H1 (cell line): ENCODE data around the gene LMNTD2. TPM values are rescaled to one million over a fixed set of nuclear protein-coding genes. Genes with fewer than 3 reads are reported as not detected.

Source experiments
- CTCF ChIA-PET: fragments of 300-600 bp; sonication (Branson Sonifier 250); formaldehyde crosslinking; loops from one replicate; lab custom pipeline; 2021; ENCODE audit not compliant: partially characterized antibody; lab: Charles Lee
- POLR2A ChIA-PET: fragments of 300-600 bp; sonication (Branson Sonifier 250); formaldehyde crosslinking; loops from one replicate; lab custom pipeline; 2021; ENCODE audit warnings: inconsistent platforms; ENCODE audit not compliant: partially characterized antibody; lab: Charles Lee
- DNase-seq, 2 experiments: peaks; one replicate each; pipeline versions ENCODE4 v3.0.0 to v3.0.0-alpha.2; 2010 to 2022; ENCODE audit warnings: low spot score in 2 of 2, low read depth in 1 of 2, mixed read lengths in 1 of 2
- FAIRE-seq: peaks from 2 replicates; lab custom pipeline; 2011; peaks lifted over from hg19 to GRCh38; lab: Jason Lieb, UNC
- H2AFZ ChIP-seq: 2 replicates; pipeline ENCODE4 v1.8.1; 2012; ENCODE audit warnings: low read length, inconsistent platforms
- H2AK5ac ChIP-seq: 2 replicates; pipeline ENCODE4 v1.6.1; 2013; ENCODE audit warnings: low read depth, low read length
- H2BK120ac ChIP-seq: replicated peaks from 2 replicates; pipeline ENCODE3; 2013; ENCODE audit warnings: low read depth, low read length, inconsistent platforms
- H2BK12ac ChIP-seq: 2 replicates; pipeline ENCODE4 v1.6.1; 2013; ENCODE audit warnings: low read depth, low read length
- H2BK15ac ChIP-seq: 2 replicates; pipeline ENCODE4 v1.6.1; 2013; ENCODE audit warnings: low read length
- H2BK20ac ChIP-seq: 2 replicates; pipeline ENCODE4 v1.6.1; 2013; ENCODE audit warnings: low read length
- H2BK5ac ChIP-seq: 2 replicates; pipeline ENCODE4 v1.6.1; 2013; ENCODE audit warnings: low read depth, low read length
- H3K14ac ChIP-seq: 2 replicates; pipeline ENCODE4 v1.6.1; 2013; ENCODE audit warnings: inconsistent platforms; ENCODE audit not compliant: insufficient read length
- H3K18ac ChIP-seq: 2 replicates; pipeline ENCODE4 v1.6.1; 2013; ENCODE audit warnings: low read length; ENCODE audit errors: extremely low read depth
- H3K23ac ChIP-seq: 2 replicates; pipeline ENCODE4 v1.6.1; 2013; ENCODE audit warnings: inconsistent platforms; ENCODE audit not compliant: insufficient read length
- H3K23me2 ChIP-seq: 2 replicates; pipeline ENCODE4 v1.6.1; 2013; ENCODE audit warnings: low read depth, low read length
- H3K27ac ChIP-seq: 2 replicates; pipeline ENCODE4 v1.6.1; 2011; ENCODE audit warnings: low read depth, low read length, inconsistent platforms
- H3K27me3 ChIP-seq, 4 experiments: replicated peaks in 1 of 4; 1 replicate in 1 of 4; 2 replicates in 3 of 4; pipeline versions ENCODE4 v1.6.1 to v1.8.1; 2011 to 2013; ENCODE audit warnings: low read length in 3 of 4, mild to moderate bottlenecking in 3 of 4, inconsistent platforms in 2 of 4, mixed read lengths in 2 of 4, moderate library complexity in 1 of 4; ENCODE audit not compliant: control insufficient read depth in 3 of 4, insufficient read depth in 3 of 4; ENCODE audit errors: extremely low read depth in 1 of 4
- H3K36me3 ChIP-seq, 4 experiments: 2 replicates each; pipeline versions ENCODE4 v1.6.1 to v1.8.1; 2011 to 2013; ENCODE audit warnings: mild to moderate bottlenecking in 4 of 4, low read length in 3 of 4, moderate library complexity in 2 of 4, control low read depth in 1 of 4, inconsistent platforms in 1 of 4; ENCODE audit not compliant: insufficient read depth in 4 of 4, control insufficient read depth in 2 of 4
- H3K4ac ChIP-seq: replicated peaks from 2 replicates; pipeline ENCODE3; 2013; ENCODE audit warnings: low read length, low read depth, mixed read lengths, inconsistent platforms; ENCODE audit not compliant: insufficient read length
- H3K4me1 ChIP-seq, 4 experiments: replicated peaks in 1 of 4; 1 replicate in 1 of 4; 2 replicates in 3 of 4; pipeline versions ENCODE4 v1.6.1 to v1.8.1; 2011 to 2013; ENCODE audit warnings: low read length in 3 of 4, inconsistent platforms in 2 of 4, mixed read lengths in 1 of 4; ENCODE audit not compliant: insufficient read depth in 4 of 4, control insufficient read depth in 3 of 4
- H3K4me2 ChIP-seq, 2 experiments: 2 replicates each; pipeline versions ENCODE4 v1.6.1 to v1.8.1; 2011 to 2013; ENCODE audit warnings: low read depth in 2 of 2, low read length in 2 of 2, control low read depth in 1 of 2, inconsistent platforms in 1 of 2, mild to moderate bottlenecking in 1 of 2; ENCODE audit not compliant: insufficient read depth in 1 of 2
- H3K4me3 ChIP-seq, 4 experiments: fragments of 200-600, 300-600 bp in 1 of 4; sonication (generic), shearing (Covaris generic), sonication (Bioruptor Twin) in 1 of 4; 2 replicates each; pipeline versions ENCODE4 v1.5.1 to v1.8.1; 2011 to 2016; ENCODE audit warnings: low read length in 4 of 4, low read depth in 3 of 4, control low read depth in 2 of 4, inconsistent platforms in 2 of 4, mild to moderate bottlenecking in 2 of 4, mixed read lengths in 1 of 4, moderate library complexity in 1 of 4; ENCODE audit not compliant: insufficient read depth in 2 of 4; ENCODE audit errors: extremely low read depth in 1 of 4
- H3K56ac ChIP-seq: replicated peaks from 2 replicates; pipeline ENCODE3; 2013; ENCODE audit warnings: low read depth, mild to moderate bottlenecking, mixed read lengths, low read length, inconsistent platforms; ENCODE audit not compliant: insufficient read length
- H3K79me1 ChIP-seq: 2 replicates; pipeline ENCODE4 v1.6.1; 2013; ENCODE audit warnings: low read depth, low read length, control low read depth
- H3K79me2 ChIP-seq, 2 experiments: 2 replicates each; pipeline versions ENCODE4 v1.6.1 to v1.8.1; 2012 to 2013; ENCODE audit warnings: low read length in 2 of 2, mild to moderate bottlenecking in 2 of 2, inconsistent platforms in 1 of 2; ENCODE audit not compliant: insufficient read depth in 2 of 2, control insufficient read depth in 1 of 2
- H3K9ac ChIP-seq, 4 experiments: replicated peaks in 1 of 4; 1 replicate in 1 of 4; 2 replicates in 3 of 4; pipeline versions ENCODE4 v1.6.1 to v1.8.1; 2011 to 2013; ENCODE audit warnings: low read depth in 3 of 4, low read length in 3 of 4, control low read depth in 2 of 4, mild to moderate bottlenecking in 2 of 4, moderate library complexity in 2 of 4, inconsistent platforms in 1 of 4; ENCODE audit errors: extremely low read depth in 1 of 4
- H3K9me3 ChIP-seq, 2 experiments: 2 replicates each; pipeline versions ENCODE4 v1.6.1 to v1.8.1; 2012 to 2013; ENCODE audit warnings: mild to moderate bottlenecking in 2 of 2, moderate library complexity in 2 of 2, control low read depth in 1 of 2, inconsistent platforms in 1 of 2, low read depth in 1 of 2, low read length in 1 of 2, mixed read lengths in 1 of 2; ENCODE audit not compliant: insufficient read depth in 2 of 2
- H4K20me1 ChIP-seq, 2 experiments: replicated peaks in 1 of 2; 2 replicates each; pipeline versions ENCODE3 to v1.8.1; 2011 to 2013; ENCODE audit warnings: inconsistent platforms in 2 of 2, low read length in 2 of 2, mild to moderate bottlenecking in 1 of 2; ENCODE audit not compliant: insufficient read depth in 2 of 2, control insufficient read depth in 1 of 2
- H4K5ac ChIP-seq: 2 replicates; pipeline ENCODE4 v1.6.1; 2013; ENCODE audit warnings: low read length, low read depth, mixed read lengths, inconsistent platforms; ENCODE audit not compliant: insufficient read length
- H4K8ac ChIP-seq: 2 replicates; pipeline ENCODE4 v1.8.0; 2013; ENCODE audit warnings: mild to moderate bottlenecking, moderate library complexity, low read length, inconsistent platforms; ENCODE audit not compliant: insufficient read depth; ENCODE audit errors: extremely low read depth
- H4K91ac ChIP-seq: replicated peaks from 2 replicates; pipeline ENCODE3; 2013; ENCODE audit warnings: low read length, mixed read lengths, inconsistent platforms; ENCODE audit not compliant: insufficient read length
- CREB1 ChIP-seq: IDR thresholded peaks from 2 replicates; pipeline ENCODE4 v1.6.1; 2012; ENCODE audit warnings: inconsistent platforms
- KDM5A ChIP-seq: fragments of 200-600 bp; IDR thresholded peaks from 2 replicates; pipeline ENCODE4 v1.7.1; 2012; ENCODE audit warnings: mild to moderate bottlenecking, low read length, inconsistent platforms, mixed read lengths
- NRF1 ChIP-seq: IDR thresholded peaks from 2 replicates; pipeline ENCODE4 v1.6.1; 2011; ENCODE audit warnings: mild to moderate bottlenecking, low read depth, low read length, improper control_type of control experiment
- RFX5 ChIP-seq: IDR thresholded peaks from 2 replicates; pipeline ENCODE4 v1.6.1; 2011; ENCODE audit warnings: low read depth, low read length, improper control_type of control experiment, borderline replicate concordance
- RXRA ChIP-seq: IDR thresholded peaks from 2 replicates; pipeline ENCODE4 v1.6.1; 2011; ENCODE audit warnings: low read depth, mild to moderate bottlenecking, low read length, moderate library complexity; ENCODE audit not compliant: insufficient read depth
- SIN3A ChIP-seq, 2 experiments: IDR thresholded peaks in 1 of 2; conservative IDR thresholded peaks in 1 of 2; 2 replicates each; pipeline ENCODE4 v1.6.1; 2011 to 2012; ENCODE audit warnings: low read length in 2 of 2, improper control_type of control experiment in 1 of 2, low read depth in 1 of 2, mild to moderate bottlenecking in 1 of 2
- TEAD4 ChIP-seq: IDR thresholded peaks from 2 replicates; pipeline ENCODE4 v1.6.1; 2012; ENCODE audit warnings: low read depth, low read length, inconsistent platforms, mixed read lengths
- WGBS, 2 experiments: shearing (Covaris generic) in 1 of 2; methylation state at CpG; one replicate each; pipeline versions ENCODE4 v1.1.6 to v1.1.7; 2013 to 2015; ENCODE audit warnings: low lambda C conversion rate in 2 of 2, mixed read lengths in 2 of 2, inconsistent platforms in 1 of 2, low coverage in 1 of 2, missing lambda C conversion rate in 1 of 2; ENCODE audit not compliant: insufficient replicate concordance in 2 of 2, insufficient coverage in 1 of 2, insufficient read length in 1 of 2; ENCODE audit errors: extremely low coverage in 1 of 2, missing lambda C conversion rate in 1 of 2; 5-methylcytosine and 5-hydroxymethylcytosine counted together
- polyA plus RNA-seq, 7 experiments: library from polyadenylated mRNA; depleted of rRNA in 3 of 7; stranded (reverse) in 5 of 7; unstranded in 2 of 7; fragments of >200 nt in 5 of 7; fragments of 200-250 nt in 2 of 7; gene quantifications; 1 replicate in 5 of 7; 2 replicates in 1 of 7; 4 replicates in 1 of 7; pipeline versions ENCODE4 v1.2.1 to v1.2.3, GENCODE V29; 2011 to 2013; ENCODE audit warnings: missing spikeins in 2 of 7, mixed read lengths in 2 of 7
- total RNA-seq: library from RNA; stranded (reverse); fragmentation: NEBNext Ultra II Directional; extraction: Animal tissue kit (Norgen Biotek cat#: 25700); gene quantifications from 2 replicates; pipeline ENCODE4 v1.2.1, GENCODE V29; 2021
- TF ChIP-seq, protein P1 (sequence below): IDR thresholded peaks from 2 replicates; pipeline ENCODE4 v1.6.1; 2012; ENCODE audit warnings: inconsistent platforms
- TF ChIP-seq, protein P2 (sequence below): IDR thresholded peaks from 2 replicates; pipeline ENCODE4 v1.6.1; 2012; ENCODE audit warnings: inconsistent platforms

The LMNTD2 gene
- total and polyA plus RNA-seq, 2 of the 8 experiments (the other 6 are each of a cell fraction or from before 2014, with no cell fraction given), result 1.6 to 3.1 TPM

- Histone ChIP-seq H3K4ac (no peak overlapping the region), H3K18ac (peak overlapping the region; percentile 60), H2BK15ac (no peak overlapping the region), H2BK20ac (no peak overlapping the region)
- CTCF ChIA-PET, result interaction anchor here (0.6 to 1.5 kb wide), 5 partner anchors 13 to 238 kb away, joined by 3 to 6 read pairs (median 5); partner anchors contain the start of gene PHRF1
- TF ChIP-seq KDM5A, result no peak
- TF ChIP-seq TEAD4, result peak; percentile 90
- no peak for TF ChIP-seq RXRA
- TF ChIP-seq SIN3A (conservative IDR thresholded peaks at IDR 0.05 in 1 of 2, IDR thresholded peaks at IDR 0.05 in 1 of 2; ENCODE audit: low read depth in 1 of 2, low read length in 2 of 2), result peak; percentile 28 to 59; a peak in 1 of 4 replicates
- no peak for TF ChIP-seq NRF1
- TF ChIP-seq RFX5, result no peak
- TF ChIP-seq, protein P1, sequence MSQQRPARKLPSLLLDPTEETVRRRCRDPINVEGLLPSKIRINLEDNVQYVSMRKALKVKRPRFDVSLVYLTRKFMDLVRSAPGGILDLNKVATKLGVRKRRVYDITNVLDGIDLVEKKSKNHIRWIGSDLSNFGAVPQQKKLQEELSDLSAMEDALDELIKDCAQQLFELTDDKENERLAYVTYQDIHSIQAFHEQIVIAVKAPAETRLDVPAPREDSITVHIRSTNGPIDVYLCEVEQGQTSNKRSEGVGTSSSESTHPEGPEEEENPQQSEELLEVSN, result 0 out of 2 replicates have a peak, but pooled peaks have one; percentile 3
- TF ChIP-seq, protein P2, sequence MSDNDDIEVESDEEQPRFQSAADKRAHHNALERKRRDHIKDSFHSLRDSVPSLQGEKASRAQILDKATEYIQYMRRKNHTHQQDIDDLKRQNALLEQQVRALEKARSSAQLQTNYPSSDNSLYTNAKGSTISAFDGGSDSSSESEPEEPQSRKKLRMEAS, result 0 out of 2 replicates have a peak, but pooled peaks have one; percentile 10
- 0 out of 2 replicates have a peak, but pooled peaks have one; percentile 12 for TF ChIP-seq CREB1
- TF ChIP-seq, all 59 proteins: peak for 5
- peak overlapping the region; percentile 74 to 75 for H3K4me2 ChIP-seq
- H3K4me3 ChIP-seq, result peak overlapping the region; percentile 48 to 64 (median 48)
- no peak overlapping the region for H3K27ac ChIP-seq
- H3K23ac ChIP-seq, result no peak overlapping the region
- H2AFZ ChIP-seq, result no peak overlapping the region
- no peak overlapping the region for H4K5ac ChIP-seq
- H3K14ac ChIP-seq, result no peak overlapping the region
- H2BK5ac ChIP-seq, result peak overlapping the region; percentile 66; the same call in 1 of the 2 replicates
- peak in 1 of 2 experiments; percentile 60 for DNase-seq
- no peak overlapping the region for H3K56ac ChIP-seq
- no peak for FAIRE-seq
- peaks cover 0 to 8% (median 4%) of the 10 kb centered on the region in 4 experiments; a peak in 5 of 8 replicates for H3K36me3 ChIP-seq
- WGBS, 2 experiments, result 52% methylated on average over 17 of the region's 18 CpGs; no CpG with 5 or more reads in 1 of the 2 experiments
- H4K20me1 ChIP-seq, result peaks cover 9 to 19% of the 10 kb centered on the region in 2 experiments
- H3K9me3 ChIP-seq, result no peaks in the 10 kb centered on the region
- H4K8ac ChIP-seq, result no peak overlapping the region
- H2BK120ac ChIP-seq, result no peak overlapping the region
- H3K4me1 ChIP-seq, result peaks cover 0 to 32% (median 12%) of the 10 kb centered on the region in 4 experiments; a peak in 6 of 7 replicates
- peaks cover 0 to 4% of the 10 kb centered on the region in 2 experiments; a peak in 1 of 4 replicates for H3K79me2 ChIP-seq
- H2BK12ac ChIP-seq, result peak overlapping the region; percentile 50; the same call in 1 of the 2 replicates
- POLR2A ChIA-PET, result interaction anchor here (0.9 to 2.4 kb wide), 7 partner anchors 9 to 237 kb away, joined by 3 to 12 read pairs (median 4); partner anchors contain the start of gene HRAS
- H3K79me1 ChIP-seq, result peaks cover 8% of the 10 kb centered on the region
- peak overlapping the region; percentile 49 for H4K91ac ChIP-seq
- H3K27me3 ChIP-seq, result peaks cover 13 to 29% (median 26%) of the 10 kb centered on the region in 4 experiments
- H2AK5ac ChIP-seq, result no peak overlapping the region
- no peak overlapping the region; a peak in 1 of 7 replicates for H3K9ac ChIP-seq
- H3K23me2 ChIP-seq, result peaks cover 19% of the 10 kb centered on the region; the same call in 1 of the 2 replicates
Observed at GRCh38 chr11:559712-560304, 730 bp downstream of the LMNTD2 start.
